Endothelial cell of umbilical vein (primary cell): ENCODE measurements around the gene DAB1. TPM values are rescaled to one million over a fixed set of nuclear protein-coding genes. Genes with fewer than 3 reads are reported as not detected.

Source experiments
- BruUV-seq: library from RNA; stranded (reverse); fragments of 400-500 nt; replicated peaks from 2 replicates; lab custom pipeline; 2021; lab: Mats Ljungman, UMichigan
- CTCF ChIA-PET: fragments of 300-600, 350-600 bp; sonication (Branson Sonifier 250); formaldehyde crosslinking; loops from one replicate; lab custom pipeline; 2021; ENCODE audit warnings: antibody characterized with exemption, inconsistent platforms; lab: Charles Lee
- POLR2A ChIA-PET: fragments of 300-600, 350-600 bp; sonication (Branson Sonifier 250); formaldehyde crosslinking; loops from one replicate; lab custom pipeline; 2021; ENCODE audit warnings: antibody characterized with exemption, inconsistent platforms; lab: Charles Lee
- DNase-seq: peaks from one replicate; pipeline ENCODE4 v3.0.0-alpha.2; 2011; ENCODE audit warnings: low read depth, low spot score
- FAIRE-seq: peaks from 2 replicates; lab custom pipeline; 2011; peaks lifted over from hg19 to GRCh38; lab: Jason Lieb, UNC
- H2AFZ ChIP-seq: 2 replicates; pipeline ENCODE4 v1.6.0; 2012; ENCODE audit warnings: low read depth, low read length, control low read depth, inconsistent platforms
- H3K27ac ChIP-seq: 2 replicates; pipeline ENCODE4 v1.5.1; 2011; ENCODE audit warnings: low read depth, mild to moderate bottlenecking, control low read depth, low read length, moderate library complexity; ENCODE audit not compliant: insufficient read depth
- H3K27me3 ChIP-seq, 2 experiments: 2 replicates each; pipeline versions ENCODE4 v1.6.0 to v1.6.1; 2011; ENCODE audit warnings: low read length in 2 of 2, mixed read lengths in 1 of 2; ENCODE audit not compliant: control insufficient read depth in 2 of 2, insufficient read depth in 2 of 2
- H3K36me3 ChIP-seq, 2 experiments: 2 replicates in 1 of 2; 3 replicates in 1 of 2; pipeline ENCODE4 v1.5.1; 2011; ENCODE audit warnings: low read length in 2 of 2, mild to moderate bottlenecking in 1 of 2, moderate library complexity in 1 of 2; ENCODE audit not compliant: control insufficient read depth in 2 of 2, insufficient read depth in 2 of 2; ENCODE audit errors: extremely low read depth in 1 of 2
- H3K4me1 ChIP-seq: 3 replicates; pipeline ENCODE4 v1.5.1; 2011; ENCODE audit warnings: mild to moderate bottlenecking, low read length; ENCODE audit not compliant: control insufficient read depth, insufficient read depth; ENCODE audit errors: extremely low read depth
- H3K4me2 ChIP-seq: 2 replicates; pipeline ENCODE4 v1.6.1; 2011; ENCODE audit warnings: low read length, control low read depth, mixed read lengths; ENCODE audit not compliant: insufficient read depth
- H3K4me3 ChIP-seq, 3 experiments: fragments of 200-600 bp in 1 of 3; sonication (generic), shearing (Covaris generic) in 1 of 3; replicated peaks in 1 of 3; 2 replicates each; pipeline ENCODE4 v1.5.1; 2011 to 2016; ENCODE audit warnings: control low read depth in 3 of 3, low read length in 3 of 3, mild to moderate bottlenecking in 2 of 3, inconsistent platforms in 1 of 3, low read depth in 1 of 3, moderate library complexity in 1 of 3; ENCODE audit not compliant: insufficient read depth in 1 of 3
- H3K79me2 ChIP-seq: 2 replicates; pipeline ENCODE4 v1.6.0; 2012; ENCODE audit warnings: low read length, inconsistent platforms; ENCODE audit not compliant: control insufficient read depth, insufficient read depth
- H3K9ac ChIP-seq: replicated peaks from 2 replicates; pipeline ENCODE3; 2011; ENCODE audit warnings: low read length, control low read depth; ENCODE audit not compliant: insufficient read depth; ENCODE audit errors: extremely low read depth
- H3K9me1 ChIP-seq: replicated peaks from 3 replicates; pipeline ENCODE4 v1.6.0; 2011; ENCODE audit warnings: mild to moderate bottlenecking, low read length; ENCODE audit not compliant: control insufficient read depth, insufficient read depth; ENCODE audit errors: extremely low read depth
- H3K9me3 ChIP-seq: replicated peaks from 2 replicates; pipeline ENCODE4 v1.5.1; 2012; ENCODE audit warnings: low read length, inconsistent platforms; ENCODE audit not compliant: control insufficient read depth, insufficient read depth
- H4K20me1 ChIP-seq: replicated peaks from 2 replicates; pipeline ENCODE3; 2011; ENCODE audit warnings: mild to moderate bottlenecking, low read length; ENCODE audit not compliant: control insufficient read depth, insufficient read depth; ENCODE audit errors: extremely low read depth
- FOS ChIP-seq: IDR thresholded peaks from 2 replicates; pipeline ENCODE4 v1.6.1; 2011; ENCODE audit warnings: mild to moderate bottlenecking, low read length, moderate library complexity, borderline replicate concordance; ENCODE audit not compliant: insufficient read depth
- GATA2 ChIP-seq: IDR thresholded peaks from 2 replicates; pipeline ENCODE4 v1.7.0; 2011; ENCODE audit warnings: low read depth, mild to moderate bottlenecking, moderate library complexity, mixed read lengths, low read length; ENCODE audit not compliant: insufficient read length, insufficient read depth
- JUN ChIP-seq: IDR thresholded peaks from 2 replicates; pipeline ENCODE4 v1.6.1; 2011; ENCODE audit warnings: borderline replicate concordance, low read depth; ENCODE audit not compliant: insufficient read length, insufficient read depth
- MYC ChIP-seq: IDR thresholded peaks from one replicate; pipeline ENCODE4 v1.6.1; 2011; ENCODE audit warnings: mild to moderate bottlenecking, low read depth, low read length
- POLR2A ChIP-seq: IDR thresholded peaks from 2 replicates; pipeline ENCODE4 v1.6.1; 2012; ENCODE audit warnings: low read depth, mild to moderate bottlenecking, control low read depth, low read length
- dilution Hi-C: fragments of 300-500 bp; cut with MboI; formaldehyde crosslinking; loops from one replicate; pipeline ENCODE4 v1.15.0; 2019; ENCODE audit warnings: low sequenced_read_pairs; ENCODE audit not compliant: extremely low pct_ligation_motif_present
- intact Hi-C: fragments of 100-400 bp; cut with micrococcal nuclease; formaldehyde crosslinking; loops from one replicate; pipeline ENCODE4 v1.10.0; 2022
- polyA plus RNA-seq, 4 experiments: library from polyadenylated mRNA; depleted of rRNA in 3 of 4; stranded (reverse) in 3 of 4; unstranded in 1 of 4; fragments of >200 nt; gene quantifications; 2 replicates each; pipeline versions ENCODE4 v1.2.1 to v1.2.3, GENCODE V29; 2011 to 2012; ENCODE audit warnings: missing spikeins in 1 of 4
- total RNA-seq: library from RNA; stranded (reverse); gene quantifications from 2 replicates; pipeline ENCODE4 v1.2.3, GENCODE V29; 2021
- TF ChIP-seq, protein P1 (sequence below): IDR thresholded peaks from 2 replicates; pipeline ENCODE4 v1.6.1; 2011; ENCODE audit not compliant: insufficient read depth, insufficient read length
- TF ChIP-seq, protein P2 (sequence below), 2 donors: IDR thresholded peaks; 1 replicate in 1 of 2; 2 replicates in 1 of 2; pipeline ENCODE4 v1.5.1; 2011; ENCODE audit warnings: low read length in 2 of 2, mild to moderate bottlenecking in 2 of 2, moderate library complexity in 2 of 2, control low read depth in 1 of 2, inconsistent platforms in 1 of 2, low read depth in 1 of 2; ENCODE audit not compliant: insufficient read depth in 1 of 2; ENCODE audit errors: extremely low read depth in 1 of 2

DAB1 gene
- total and polyA plus RNA-seq, 2 donors (not counting 3 experiments of a cell fraction or from before 2014, with no cell fraction given) = not detected

DNA sequence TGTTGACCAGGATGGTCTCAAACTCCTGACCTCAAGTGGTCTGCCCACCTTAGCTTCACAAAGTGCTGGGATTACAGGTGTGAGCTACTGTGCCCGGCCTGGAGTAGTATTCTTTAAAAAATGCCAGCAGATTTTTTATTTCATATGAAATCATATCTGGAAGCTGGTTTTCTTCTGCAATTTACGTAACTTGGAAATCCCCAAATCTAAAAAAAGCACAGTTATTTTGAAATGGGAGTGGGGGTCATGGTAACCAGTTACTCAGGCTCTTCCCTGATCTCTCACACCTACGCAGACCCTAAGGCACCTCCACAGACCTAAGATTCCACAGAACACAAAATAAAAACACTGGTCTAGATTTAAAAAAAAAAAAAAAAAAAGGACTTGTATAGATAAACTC lies 219.8 kb downstream of the DAB1 start:
- Histone ChIP-seq H2AFZ (no peak overlapping the region), H4K20me1 (no peaks in the 10 kb centered on the region), H3K9ac (no peak overlapping the region), H3K36me3 (no peaks in the 10 kb centered on the region), H3K4me3 (no peak overlapping the region), H3K27me3 (no peaks in the 10 kb centered on the region), H3K4me1 (no peaks in the 10 kb centered on the region), H3K79me2 (no peaks in the 10 kb centered on the region), H3K27ac (no peak overlapping the region), H3K9me1 (no peaks in the 10 kb centered on the region), H3K4me2 (no peak overlapping the region), H3K9me3 (no peaks in the 10 kb centered on the region)
- DNase-seq = no peak
- no TSS peak for BruUV-seq
- intact Hi-C loops (no loop called here), dilution Hi-C loops (no loop called here)
- TF ChIP-seq FOS (no peak), POLR2A (no peak), JUN (no peak), GATA2 (no peak), MYC (no peak)
- TF ChIP-seq, protein P1, sequence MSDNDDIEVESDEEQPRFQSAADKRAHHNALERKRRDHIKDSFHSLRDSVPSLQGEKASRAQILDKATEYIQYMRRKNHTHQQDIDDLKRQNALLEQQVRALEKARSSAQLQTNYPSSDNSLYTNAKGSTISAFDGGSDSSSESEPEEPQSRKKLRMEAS = no peak
- TF ChIP-seq, protein P2, sequence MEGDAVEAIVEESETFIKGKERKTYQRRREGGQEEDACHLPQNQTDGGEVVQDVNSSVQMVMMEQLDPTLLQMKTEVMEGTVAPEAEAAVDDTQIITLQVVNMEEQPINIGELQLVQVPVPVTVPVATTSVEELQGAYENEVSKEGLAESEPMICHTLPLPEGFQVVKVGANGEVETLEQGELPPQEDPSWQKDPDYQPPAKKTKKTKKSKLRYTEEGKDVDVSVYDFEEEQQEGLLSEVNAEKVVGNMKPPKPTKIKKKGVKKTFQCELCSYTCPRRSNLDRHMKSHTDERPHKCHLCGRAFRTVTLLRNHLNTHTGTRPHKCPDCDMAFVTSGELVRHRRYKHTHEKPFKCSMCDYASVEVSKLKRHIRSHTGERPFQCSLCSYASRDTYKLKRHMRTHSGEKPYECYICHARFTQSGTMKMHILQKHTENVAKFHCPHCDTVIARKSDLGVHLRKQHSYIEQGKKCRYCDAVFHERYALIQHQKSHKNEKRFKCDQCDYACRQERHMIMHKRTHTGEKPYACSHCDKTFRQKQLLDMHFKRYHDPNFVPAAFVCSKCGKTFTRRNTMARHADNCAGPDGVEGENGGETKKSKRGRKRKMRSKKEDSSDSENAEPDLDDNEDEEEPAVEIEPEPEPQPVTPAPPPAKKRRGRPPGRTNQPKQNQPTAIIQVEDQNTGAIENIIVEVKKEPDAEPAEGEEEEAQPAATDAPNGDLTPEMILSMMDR (IDR thresholded peaks at IDR 0.05; ENCODE audit: extremely low read depth in 1 of 2, insufficient read depth in 1 of 2, low read depth in 1 of 2, low read length in 2 of 2) = no peak
- CTCF ChIA-PET = no interaction called here
- no peak for FAIRE-seq
- POLR2A ChIA-PET = no interaction called here
